HG02840 (cell line): Measurements from ENCODE around the gene NPRL2.

Experiments
- ATAC-seq: cut with Tn5 transposase; IDR thresholded peaks from one replicate; pipeline ENCODE4 v1.9.1; 2021; ENCODE audit warnings: mild to moderate bottlenecking, moderate library complexity, moderate number of reproducible peaks; ENCODE audit not compliant: unreplicated experiment, low FRiP score

The NPRL2 gene

GRCh38 chr3:50350527-50351322 lies at the start of gene NPRL2, which contains the start of gene CYB561D2:
Gene NPRL2, minus strand, starts transcription at chr3:50350775. Its CDS starts 123 bp downstream, at chr3:50350652.
Gene CYB561D2, plus strand, starts transcription at chr3:50350862. Its CDS starts 572 bp downstream, at chr3:50351434.
- ATAC-seq, result peak; percentile 79

GRCh38 chr3:50396502-50396901 lies 45.9 kb upstream of the NPRL2 start:
- ATAC-seq, result no peak

DNA sequence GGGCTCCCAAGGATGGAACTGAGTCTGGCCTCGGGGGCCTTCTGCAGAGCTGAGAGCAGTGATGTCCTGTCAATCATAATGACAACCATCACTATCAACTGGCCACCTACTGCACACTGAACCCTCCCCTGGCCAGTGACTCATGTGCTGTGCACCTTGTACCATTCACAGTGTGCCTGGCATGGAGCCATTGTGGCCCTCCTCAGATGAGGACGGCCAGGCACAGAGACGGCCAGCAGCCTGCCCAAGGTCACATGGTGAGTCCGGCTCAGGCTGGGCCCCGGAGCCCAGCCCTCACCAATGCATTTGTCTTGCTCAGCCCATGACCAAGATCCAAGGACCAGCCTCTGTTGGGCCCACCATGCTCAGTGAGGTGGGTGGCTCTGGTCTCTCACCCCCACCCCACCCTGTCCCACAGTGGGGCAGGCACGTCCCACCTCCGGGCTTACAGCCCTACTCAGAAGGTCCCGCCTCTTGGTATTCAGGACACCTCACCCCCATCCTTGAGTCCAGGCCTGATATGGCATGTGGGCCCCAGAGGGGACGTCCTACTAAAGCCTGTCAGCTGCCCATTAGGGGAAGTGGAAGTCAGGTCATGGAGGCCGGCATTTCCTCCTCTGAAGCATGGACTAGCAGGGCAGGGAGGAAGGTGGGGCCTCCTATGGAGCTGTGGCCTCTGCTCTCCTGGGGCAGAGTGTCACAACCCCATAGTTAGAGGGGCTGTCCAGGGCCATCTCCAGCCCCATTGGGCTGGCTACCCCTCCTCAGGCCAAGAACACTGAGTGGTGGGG lies 44.7 kb upstream of the NPRL2 start:
- ATAC-seq, result no peak

GRCh38 chr3:50393061-50393460 lies 42.5 kb upstream of the NPRL2 start:
- no peak for ATAC-seq

DNA sequence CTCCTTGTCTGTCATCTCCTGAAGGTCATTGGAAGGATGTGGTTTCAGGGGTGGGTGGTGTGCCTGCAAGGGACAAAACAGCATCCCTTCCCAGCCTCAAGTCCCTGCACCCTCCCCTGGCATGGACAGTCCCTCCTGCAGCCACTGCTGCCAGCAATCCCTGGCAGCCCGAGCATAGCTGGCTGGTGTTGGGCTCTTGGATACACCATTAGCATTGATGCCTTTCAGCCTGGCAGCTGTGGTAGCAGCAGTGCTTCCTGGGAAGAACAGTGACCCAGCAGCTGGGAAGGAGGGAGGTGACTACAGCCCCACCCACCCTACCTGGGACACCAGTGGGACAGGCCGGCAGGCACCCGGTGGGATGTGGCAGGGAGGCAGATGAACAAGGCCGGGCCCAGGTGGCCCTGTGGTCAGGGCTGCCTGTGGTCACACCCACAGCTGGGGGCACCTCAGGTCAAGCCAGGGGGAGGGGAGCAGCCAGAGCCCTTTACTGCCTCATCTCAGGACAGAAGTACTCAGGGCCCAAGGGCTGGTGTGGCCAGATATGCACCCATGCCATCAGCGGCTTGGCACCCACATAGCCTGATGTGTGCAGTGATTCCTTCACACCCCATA lies 41.6 kb upstream of the NPRL2 start:
- ATAC-seq, result no peak

DNA sequence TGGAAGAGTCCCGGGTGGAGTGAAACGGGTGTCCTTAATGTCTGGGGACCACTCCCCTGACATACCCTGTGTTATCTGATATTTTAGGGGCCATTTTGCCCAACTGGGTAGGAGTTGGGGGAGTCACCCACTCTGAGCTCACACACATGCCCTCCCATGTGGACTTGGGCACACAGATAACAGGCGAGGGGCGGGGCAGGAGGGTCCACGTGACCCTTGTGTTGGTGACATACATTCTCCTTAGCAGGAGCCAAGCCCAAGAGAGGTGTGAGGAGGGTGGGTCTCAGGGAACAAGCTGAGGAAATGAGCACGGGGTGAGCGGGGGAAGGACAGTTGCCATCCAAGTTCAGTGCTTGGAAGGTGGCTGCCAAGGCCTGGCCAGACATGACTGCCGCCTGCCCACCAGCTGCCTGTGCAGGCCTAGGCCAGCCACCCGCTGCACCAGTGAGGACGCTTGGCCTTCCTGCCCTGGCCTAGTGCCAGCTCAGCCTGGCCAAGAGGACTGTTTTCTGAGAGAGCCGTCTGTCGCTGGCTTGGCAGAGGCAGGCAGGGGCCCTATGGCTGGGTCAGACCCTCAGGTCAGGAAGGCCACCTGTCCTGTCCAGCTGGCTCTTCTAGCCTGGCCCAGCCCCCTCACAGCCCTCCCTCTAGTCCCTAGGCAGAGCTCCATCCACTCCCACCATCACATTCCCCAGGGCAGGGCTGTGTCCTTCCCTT lies 40.1 kb upstream of the NPRL2 start:
- no peak for ATAC-seq

GRCh38 chr3:50389414-50389767 lies 38.8 kb upstream of the NPRL2 start:
- ATAC-seq, result no peak

GRCh38 chr3:50388720-50389413 lies 38.3 kb upstream of the NPRL2 start:
- ATAC-seq, result no peak

DNA sequence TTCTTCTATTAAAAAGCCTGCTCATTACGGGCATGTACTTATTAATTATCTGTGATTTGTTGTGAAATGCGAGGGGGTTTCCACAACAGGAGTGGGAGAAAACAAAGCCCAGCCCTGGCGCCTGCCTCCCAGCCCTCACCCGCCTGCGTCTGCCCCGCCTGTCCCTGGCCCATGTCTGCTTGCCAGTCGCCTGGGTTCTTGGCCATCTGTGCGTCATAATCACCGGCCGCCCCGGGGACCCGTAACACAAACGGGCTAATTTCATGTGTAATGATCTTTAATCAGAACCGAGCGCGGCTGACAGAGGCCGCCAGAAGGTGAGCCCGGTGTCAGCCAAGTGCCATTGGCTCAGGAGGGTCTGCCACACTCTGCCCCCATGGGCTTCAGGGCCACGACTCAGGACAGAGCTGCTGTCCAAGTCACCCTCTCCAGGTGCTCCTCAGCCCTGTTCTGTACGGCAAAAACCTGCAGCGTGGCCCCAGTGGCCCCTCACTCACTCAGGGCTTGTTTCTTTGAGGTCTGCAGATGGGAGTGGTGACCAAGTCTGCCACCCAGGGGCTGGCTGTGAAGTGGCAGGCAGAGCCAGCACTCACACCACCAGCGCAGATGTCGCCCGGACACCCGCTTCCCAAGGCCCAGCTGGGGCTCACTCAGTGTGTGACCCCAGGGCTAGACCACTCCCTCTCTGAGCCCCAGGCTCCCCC lies 37.6 kb upstream of the NPRL2 start:
- ATAC-seq, result no peak

GRCh38 chr3:50385754-50386153 lies 35.2 kb upstream of the NPRL2 start:
- no peak for ATAC-seq

DNA sequence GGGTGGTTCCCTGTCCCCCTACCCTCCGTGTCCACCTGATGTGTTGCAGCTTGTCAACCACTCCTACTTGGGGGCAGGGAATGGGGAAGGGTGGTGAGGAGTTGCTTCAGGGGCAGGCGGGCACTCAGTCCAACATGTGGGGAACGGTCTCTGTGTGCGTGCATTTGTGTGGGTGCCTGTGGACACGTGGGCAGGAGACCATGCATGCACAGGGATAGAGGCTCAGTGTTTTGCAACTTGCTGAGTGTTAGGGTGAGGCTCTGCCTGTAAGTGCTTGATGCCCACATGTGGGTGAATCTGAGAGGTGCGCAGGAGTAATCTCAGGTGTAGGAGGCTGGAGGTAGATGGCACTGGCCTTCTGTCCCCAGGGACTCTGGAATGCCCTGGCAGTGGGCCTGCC lies 33.2 kb upstream of the NPRL2 start:
- no peak for ATAC-seq

DNA sequence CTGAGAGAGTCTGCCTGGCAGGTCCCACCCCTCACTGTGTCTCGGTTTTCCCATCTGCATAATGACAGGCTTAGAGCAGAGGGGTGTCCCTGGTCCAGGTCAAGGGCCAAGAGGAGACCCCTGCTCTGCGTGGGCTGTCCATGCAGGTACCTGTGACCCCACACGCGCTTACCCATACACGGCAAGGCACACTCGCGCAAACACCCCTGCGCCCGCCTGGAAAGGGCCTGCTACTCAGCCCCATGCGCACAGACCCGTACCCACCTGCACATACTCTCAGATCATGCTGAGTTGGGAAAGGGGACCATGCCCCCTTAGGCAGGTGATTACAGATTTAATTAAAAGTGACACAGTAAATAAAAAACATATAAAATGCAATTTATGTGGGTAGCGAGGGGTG lies 32.1 kb upstream of the NPRL2 start:
- ATAC-seq, result no peak

DNA sequence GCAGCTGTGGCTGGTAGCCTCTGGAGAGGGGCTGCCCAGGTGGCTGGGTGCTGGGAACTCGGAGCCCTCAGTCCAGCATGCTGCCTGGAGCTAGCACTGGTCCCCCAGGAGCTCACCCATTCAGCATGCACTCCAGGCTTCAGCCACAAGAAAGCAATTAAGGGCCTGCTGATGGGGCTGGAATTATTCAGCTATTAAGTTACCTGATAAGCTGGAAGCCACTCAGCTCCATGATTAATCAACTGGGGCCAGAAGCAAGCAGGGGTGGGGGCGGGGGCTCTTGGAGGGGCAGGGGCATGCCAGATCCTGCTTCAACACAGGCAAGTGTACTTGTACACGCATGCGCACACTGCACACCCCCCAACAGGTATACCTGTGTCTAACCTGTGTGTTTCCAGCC lies 30.8 kb upstream of the NPRL2 start:
- ATAC-seq, result no peak

GRCh38 chr3:50380405-50381085 lies 30.0 kb upstream of the NPRL2 start:
- ATAC-seq, result no peak

DNA sequence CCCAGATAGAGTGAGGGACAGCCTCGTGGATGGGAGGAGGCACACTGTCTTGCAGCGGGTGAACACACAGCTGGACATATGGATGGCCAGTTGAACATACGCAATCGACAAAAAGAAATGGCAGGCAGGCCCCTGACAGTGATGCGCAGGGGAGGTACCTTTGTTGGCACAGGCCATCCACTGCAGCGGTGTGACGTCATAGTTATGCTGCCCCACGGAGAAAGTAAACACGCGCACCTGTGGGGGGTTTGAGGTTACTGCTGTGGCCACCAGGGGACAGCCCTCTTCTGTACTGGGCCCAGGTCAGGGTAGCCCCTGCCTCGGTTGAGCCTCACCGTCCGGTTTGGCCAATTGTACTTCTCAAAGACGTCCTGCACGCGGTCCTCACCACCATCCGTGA lies 28.2 kb upstream of the NPRL2 start:
- no peak for ATAC-seq

- no peak for ATAC-seq
Observed at GRCh38 chr3:50378024-50378423, 27.4 kb upstream of the NPRL2 start.

- ATAC-seq, result no peak
Observed at GRCh38 chr3:50375258-50375931, 24.8 kb upstream of the NPRL2 start.
